EH (cell line): ENCODE measurements around the gene KDM2B.
"Not testable (repeated sequence)": the region's sequence is repeated elsewhere in the genome, so short reads cannot be mapped to it uniquely, and the experiment has no call there.

Source experiments
- DNase-seq: peaks from one replicate; pipeline ENCODE4 v3.0.0-alpha.2; 2015; ENCODE audit warnings: low read depth

KDM2B gene

DNA sequence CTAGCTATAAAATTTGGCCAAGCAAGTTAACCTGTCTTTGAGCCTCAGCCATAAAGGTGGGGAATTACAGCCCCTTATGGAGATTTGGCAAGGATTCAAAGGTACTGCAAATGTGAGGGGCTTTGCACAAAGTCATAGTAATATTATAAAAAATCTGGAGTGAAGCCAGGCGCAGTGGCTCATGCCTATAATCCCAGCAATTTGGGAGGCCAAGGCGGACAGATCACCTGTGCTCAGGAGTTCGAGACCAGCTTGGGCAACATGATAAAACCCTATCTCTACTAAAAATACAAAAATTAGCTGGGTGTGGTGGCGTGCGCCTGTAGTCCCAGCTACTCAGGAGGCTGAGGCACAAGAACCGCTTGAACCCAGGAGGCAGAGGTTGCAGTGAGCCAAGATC lies 4.1 kb upstream of the KDM2B start:
- not testable (repeated sequence) for DNase-seq

DNA sequence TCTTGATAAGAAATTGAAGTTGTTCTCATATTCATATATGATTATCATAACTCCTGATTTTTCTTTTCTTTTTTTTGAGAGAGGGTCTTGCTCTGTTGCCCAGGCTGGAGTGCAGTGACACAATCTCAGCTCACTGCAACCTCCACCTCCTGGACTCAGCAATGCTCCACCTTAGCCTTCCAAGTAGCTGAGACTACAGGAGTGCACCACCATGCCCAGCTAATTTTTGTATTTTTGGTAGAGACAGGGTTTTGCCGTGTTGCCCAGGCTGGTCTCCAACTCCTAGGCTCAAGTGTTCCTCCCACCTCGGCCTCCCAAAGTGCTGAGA lies 2.5 kb upstream of the KDM2B start:
- DNase-seq = not testable (repeated sequence)

DNA sequence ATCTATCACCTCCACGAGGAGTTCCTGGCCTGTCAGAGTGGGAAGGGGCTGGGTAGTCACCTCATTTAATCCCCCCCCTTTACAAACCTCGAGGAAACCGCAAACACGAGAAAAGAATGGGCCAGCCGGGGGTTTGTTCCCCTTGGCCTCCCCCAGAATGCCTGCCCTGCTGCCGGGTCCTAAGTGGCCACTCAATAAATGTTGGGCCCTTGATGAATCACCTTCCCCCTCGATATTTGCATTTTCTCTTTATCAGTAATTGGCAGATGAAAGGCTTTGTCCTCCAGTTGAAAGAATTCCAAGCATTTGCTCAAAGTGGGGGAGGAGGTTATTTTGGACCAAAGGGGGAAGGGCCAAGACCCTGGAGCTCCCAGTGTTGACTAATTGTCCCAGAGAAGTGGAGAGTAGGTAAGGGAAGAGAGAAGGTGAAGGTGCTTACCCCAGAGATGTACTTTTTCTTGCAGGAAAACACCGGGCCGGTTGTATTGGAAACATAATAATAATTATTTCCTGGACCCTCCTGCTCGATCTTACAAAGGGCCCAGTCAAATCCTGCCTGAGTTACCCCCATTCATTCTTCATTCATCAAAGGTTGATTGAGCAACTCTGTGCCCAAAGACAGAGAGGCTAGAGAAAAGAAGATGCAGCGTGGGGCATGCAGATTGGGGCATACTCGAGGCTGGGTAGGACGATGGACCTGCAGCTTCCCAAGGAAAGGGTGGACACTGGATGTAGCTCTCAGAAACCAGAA lies 1.9 kb upstream of the KDM2B start:
- DNase-seq = peak; percentile 49

DNA sequence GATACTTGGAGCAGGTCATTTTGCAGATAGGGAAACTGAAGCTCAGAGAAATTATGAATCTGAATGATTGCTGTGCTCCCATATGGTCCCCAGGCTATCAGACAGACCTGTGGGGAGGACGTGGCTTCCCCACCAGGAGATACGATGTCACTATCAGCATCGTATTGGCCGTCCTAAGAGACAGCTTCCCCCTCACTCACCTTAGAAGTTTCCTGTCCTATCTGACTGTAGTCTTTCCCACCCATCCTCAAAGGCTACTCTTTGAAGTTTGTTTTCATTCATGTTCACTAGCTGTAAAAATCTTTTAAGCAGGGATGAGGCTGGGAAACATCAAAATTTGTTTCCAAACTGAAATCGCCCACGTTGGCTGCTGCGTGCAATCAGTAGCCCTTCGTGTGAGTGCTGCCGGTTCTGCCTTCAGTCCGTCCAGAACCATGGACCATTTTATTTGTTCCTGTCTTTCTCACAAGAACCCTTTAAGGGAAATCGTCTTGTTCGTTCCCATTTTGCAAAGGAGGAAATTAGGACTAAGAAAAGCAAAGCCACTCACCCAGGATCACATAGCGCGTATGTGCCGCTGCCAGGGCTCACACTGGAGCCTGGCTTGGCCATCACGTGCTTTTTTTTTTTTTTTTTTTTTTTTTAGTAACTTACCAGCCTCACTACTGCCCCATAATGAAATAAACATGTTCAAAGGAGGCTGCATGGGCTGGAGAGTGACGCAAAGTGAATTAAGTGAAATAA lies 1.0 kb upstream of the KDM2B start:
- DNase-seq = peak; percentile 67

DNA sequence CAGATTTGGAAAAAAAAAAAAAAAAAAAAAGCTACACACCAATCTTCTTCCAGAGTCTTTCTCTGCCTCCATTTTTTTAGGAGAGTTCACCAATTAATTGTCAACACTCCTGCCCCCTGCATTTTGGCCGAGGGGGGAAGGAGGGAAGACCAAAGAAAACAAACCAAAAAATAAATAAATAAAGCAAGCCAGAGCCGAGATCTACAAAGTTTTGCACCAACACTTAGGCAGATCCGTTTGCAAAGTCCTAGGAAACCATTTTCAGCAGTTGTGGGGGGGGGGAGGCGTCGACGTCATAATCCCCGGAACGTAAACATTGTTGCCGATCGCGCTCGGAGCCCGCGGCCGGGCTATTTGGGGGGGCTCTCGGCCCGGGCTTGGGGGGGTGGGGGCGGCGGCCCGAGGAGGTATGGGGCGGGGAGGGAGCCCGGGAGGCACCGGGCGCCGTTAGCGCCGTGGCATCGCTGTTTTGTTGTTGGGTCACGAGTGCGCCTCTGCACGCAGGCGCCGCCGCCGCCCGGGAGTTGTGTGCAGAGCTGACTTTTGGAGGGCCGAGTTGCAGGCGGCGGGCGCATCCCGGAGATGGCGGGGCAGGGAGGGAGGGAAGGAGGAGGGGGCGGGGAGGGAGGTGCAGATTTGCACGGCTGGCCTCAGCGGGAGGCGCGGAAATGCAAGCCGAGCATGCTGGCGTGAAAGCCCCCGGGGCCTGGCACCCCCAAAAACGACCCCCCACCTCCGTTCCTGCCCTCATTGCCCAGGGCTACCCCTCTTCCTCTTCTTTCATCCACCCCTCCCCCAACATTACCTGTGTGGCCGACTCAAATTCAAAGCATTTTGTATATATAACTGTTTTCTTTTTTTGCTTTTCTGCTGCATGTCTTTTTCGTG lies 598 bp downstream of the KDM2B start:
- peak; percentile 77 for DNase-seq

DNA sequence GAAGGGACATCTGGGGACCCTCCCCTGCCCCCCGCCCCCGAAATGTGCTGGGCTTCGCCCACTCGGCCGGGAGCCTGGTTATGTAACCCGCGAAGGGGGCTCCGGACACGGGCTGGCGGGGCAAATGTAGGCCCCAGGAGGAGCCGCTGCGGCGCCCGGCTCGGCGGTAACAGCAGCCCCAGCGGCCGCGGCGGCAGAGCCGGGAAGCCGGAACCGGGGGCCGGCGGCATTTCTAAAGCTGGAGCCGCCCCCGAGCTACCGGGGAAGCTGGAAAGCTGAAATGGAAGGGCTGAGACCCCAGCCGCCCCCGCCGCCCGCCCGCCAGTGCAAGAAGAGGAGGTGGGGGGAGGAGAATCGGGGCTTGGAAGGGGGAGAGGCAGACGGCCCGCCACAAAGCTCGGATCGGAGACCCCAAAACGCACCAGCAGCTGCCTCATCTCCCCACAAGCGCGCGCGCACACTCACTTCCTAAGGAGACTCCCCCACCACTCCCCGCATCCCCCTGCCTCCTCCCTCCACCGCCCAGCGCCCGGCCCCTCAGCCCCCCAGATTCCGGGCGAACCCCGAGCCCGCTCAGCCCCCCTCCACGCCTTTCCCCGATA lies 1.5 kb downstream of the KDM2B start:
- DNase-seq = peak; percentile 35

DNA sequence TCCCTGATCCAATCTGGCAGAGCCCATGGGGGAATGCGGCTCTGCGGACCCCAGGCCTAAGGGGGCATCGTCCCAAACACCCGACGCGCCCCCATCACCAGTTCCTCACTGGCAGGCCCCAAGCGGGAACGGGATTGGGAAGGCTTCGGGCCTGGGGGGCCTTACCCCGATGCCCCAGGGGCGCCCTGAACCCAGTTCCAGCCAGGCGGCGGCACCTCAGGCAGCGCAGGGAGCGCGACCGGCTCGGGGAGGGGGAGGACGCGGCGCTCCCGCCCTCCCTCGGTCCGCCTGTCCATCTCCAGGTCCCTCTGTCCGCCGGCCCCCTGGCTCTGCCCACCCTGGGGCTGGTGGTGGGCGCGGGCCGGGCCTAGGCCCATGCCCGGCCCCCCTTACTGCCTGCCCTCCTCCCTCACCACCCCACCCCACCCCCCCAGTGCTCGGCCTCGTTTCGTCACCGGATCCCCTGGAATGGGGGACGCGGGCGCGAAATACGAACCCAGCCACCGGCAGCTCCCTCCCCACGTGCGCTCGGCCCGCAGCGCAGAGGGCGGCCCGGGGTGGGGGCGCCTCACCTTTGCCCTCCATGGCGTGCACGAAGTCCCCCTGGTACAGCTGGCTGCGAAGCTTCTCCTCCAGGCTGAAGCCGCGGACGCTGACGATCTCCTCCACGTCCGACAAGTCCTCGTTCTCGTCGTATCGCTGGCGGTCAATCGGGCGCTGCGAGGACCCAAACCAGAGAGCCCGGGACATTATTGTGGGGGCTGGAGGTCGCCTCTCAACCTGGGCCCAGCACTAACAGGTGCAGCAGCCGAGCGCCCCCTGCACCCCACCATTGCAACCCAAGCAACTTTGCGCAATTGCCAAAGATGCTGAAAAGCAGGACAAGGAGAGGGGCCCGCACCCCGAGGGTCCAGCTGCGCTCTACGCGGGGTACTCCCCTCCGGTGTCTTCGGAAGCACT lies 2.3 kb downstream of the KDM2B start:
- peak; percentile 62 for DNase-seq

DNA sequence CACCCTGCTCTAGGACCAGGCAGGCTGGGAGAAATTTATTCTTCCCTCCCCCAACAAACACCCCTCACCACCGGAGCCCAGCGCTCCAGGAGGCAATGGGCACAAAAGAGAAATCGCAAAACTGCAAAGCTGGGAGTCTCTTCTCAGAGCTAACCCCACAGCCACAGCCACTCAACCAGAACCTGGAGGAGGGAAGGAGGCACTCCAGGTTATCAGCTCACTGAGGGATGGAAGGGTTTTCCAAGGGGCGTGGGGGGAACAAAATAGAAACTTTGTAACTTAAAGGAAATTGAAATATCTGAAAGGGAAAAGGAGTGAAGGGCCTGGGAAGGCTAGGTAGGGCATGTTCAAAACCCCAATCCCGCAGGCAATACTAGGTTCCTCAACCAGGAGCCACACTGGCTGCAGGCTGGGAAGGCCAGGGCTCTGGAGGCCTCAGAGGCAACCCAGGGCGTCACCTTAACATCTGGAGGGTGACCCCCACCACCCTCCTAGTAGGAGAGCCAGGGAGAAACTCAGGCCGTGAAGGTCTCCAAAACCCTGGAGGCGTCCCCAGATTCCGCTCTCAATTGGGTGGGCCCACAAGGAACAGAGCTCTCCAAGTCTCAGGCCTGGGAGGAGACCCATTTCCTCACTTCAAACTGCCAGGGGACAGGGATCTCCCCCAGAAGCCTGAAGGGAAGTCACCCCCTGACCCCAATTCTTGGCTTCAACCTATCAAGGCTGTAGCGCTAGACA lies 3.2 kb downstream of the KDM2B start:
- no peak for DNase-seq

DNA sequence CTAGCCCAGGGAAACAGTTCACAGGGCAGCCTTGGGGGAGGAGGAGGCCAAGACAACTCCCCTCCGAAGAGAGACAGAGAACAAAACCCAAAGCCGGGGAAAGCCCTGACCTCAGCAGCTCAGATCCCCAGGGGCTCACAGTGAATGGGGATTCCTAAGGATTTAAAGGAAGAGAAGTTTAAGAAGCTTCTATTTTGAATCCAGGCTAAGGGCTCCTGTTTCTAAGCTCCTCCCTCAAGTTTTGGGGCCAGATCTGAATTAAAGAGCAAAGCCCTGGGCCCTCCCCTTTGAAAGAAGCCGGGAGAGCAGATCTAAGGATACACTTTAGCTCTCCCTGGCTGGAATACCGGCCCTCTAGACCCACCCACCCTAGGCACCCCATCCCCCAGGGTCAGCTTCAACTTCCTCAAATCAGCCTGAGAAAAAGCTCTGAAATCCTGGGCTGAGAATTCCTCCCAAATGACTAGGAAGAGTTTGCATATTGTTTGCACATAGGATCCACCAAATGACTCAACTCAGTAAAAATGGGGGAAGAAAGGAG lies 3.9 kb downstream of the KDM2B start:
- peak; percentile 99 for DNase-seq

DNA sequence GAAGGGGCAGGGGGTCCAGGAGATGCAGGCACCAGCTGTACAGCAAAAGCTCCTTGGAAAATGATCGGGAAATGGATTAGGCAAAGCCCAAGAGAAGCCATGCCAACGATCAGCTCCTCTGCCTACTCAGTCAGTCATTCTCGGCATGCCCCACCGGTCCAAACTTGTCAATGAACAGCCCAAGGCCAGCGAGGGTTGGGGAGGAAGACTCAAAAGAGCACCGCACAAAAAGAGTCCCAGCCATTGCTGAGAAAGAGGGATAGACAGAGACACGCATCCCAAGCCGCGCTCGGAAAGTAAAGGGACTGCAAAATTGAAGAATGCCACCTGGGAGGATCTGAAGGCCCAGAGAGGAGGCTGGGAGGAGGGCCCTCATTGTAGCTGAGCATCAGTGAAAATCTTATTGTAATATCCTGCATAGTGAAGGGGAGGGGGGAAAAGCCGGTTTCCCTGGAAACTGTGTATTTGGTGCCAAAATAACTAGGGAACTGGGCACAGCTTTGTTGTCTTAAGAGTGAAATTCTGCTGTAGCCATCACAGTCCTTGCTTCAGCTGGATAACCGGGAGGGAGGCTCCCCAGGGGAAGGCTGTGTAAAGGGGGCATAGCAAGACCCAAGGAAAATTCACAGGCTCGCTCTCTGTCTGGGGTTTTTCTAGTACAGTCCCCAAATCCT lies 4.7 kb downstream of the KDM2B start:
- peak; percentile 48 for DNase-seq

DNA sequence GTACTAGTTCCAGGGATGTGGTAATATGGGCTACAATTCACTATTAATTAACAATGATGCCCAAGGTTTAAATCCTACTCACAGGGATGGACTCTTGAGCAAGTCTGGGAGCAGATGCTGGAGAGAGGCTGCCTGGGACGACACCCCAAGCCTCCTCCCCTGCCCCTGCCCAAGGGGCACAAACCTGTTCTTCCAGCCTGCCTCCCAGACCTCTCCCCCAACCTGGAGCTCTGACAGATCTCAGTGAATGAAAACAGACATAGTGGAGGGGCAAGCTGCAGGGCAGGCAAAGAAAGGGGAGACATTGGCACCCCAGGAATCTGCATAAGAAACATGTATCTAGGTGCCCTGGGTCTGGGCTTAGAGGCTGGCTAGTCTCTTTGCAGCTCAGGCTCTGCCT lies 5.8 kb downstream of the KDM2B start:
- DNase-seq = no peak

DNA sequence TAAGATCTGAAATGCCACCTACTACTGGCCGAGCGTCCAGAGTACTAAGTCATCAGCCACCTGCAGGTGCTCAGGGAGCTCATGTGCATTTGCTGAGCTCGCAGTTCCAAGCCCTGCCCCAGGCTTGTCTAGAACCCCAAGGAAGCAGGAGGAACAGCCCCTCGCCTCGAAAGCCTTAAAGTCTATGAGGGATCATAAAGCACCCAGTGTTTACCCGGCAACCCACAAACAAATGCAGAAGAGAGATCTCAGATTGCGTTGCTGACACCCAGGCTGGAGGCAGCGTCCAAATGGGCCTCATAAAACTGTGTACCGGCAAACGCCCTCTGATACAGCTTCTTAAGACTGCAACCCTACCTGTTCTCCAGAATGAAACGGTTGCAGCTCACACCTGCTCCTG lies 6.8 kb downstream of the KDM2B start:
- DNase-seq = no peak

DNA sequence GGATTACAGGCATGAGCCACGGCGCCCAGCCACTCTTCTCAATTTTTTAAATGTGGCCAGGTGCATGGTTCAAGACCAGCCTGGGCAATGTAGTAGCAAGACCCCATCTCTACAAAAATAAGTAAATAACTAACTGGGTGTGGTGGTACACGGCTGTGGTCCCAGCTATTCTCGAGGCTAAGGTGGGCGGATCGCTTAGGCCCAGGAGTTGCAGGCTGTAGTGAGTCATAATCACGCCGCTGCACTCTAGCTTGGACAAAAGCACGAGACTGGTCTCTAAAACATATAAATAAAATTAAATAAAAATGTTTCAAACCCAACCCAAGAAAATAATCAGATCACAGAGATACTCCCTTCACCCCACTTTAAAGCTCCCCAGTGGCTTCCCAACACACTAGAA lies 8.9 kb downstream of the KDM2B start:
- no peak for DNase-seq

DNA sequence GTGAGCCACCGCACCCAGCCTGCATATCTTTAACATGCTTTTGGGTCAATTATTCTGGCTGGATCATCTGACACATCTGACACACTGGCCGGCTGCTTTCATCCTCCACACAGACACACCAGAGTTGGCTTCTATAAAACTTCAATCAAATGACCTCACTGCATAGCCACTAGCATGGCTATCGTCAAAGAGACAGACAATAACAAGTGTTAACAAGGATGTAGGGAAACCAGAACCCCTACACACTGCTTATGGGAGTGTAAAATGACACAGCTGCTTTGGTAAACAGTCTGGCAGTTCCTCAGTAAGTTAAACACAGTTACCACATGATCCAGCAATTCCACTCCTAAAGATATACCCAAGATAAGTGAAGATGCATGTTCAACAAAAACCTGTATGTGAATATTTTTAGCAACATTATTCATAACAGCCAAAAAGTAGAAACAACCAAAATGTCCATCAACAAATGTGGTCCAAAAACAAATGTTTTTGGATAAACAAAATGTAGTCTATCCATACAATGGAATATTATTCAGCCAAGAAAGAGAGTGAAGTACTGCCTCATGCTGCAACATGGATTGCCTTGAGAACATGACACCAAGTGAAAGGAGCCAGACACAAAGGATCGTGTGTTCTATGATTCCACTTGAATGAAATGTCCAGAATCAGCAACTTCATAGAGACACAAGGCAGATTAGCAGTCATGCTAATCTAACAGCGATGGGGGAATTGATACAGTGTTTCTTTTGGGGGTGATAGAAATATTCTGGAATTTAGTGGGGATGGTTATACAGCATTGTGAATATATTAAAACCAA lies 10.1 kb downstream of the KDM2B start:
- peak; percentile 11 for DNase-seq

DNA sequence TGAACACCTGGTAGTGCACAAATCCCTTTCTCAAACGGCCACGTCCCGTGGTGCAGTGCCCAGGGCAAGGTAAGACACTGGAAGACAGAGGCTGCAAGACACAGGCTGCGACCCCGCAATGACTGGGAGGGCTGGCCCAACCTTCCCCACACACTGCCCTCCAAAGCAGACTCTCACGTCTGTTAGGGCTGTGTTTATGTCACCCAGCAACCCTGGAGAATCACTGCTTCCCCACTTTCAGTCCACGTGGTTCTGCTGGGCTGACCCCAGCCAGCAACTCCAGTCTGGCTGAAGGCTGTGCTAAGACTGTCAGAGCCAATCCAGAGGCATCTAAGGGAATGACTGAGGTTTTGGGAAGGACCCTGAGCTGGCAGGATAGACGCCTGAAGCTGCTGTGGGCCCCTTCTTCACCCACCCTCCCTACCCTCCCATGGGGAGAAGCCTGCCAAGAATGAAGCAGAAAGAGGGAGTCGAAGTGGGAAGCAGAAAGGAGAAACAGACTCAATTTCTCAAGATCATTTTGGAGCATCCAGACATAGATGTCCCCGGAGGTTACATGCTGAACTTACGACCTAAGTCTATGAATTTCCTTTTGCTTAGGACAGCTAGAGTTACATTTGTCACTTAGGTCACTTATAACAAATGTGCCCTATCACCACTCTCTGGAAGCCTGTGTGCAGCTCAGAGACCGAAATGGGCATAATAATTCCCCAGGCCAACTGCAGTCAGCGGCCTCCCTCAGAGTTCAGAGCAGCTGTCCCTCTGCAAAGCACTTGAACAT lies 11.7 kb downstream of the KDM2B start:
- peak; percentile 45 for DNase-seq

DNA sequence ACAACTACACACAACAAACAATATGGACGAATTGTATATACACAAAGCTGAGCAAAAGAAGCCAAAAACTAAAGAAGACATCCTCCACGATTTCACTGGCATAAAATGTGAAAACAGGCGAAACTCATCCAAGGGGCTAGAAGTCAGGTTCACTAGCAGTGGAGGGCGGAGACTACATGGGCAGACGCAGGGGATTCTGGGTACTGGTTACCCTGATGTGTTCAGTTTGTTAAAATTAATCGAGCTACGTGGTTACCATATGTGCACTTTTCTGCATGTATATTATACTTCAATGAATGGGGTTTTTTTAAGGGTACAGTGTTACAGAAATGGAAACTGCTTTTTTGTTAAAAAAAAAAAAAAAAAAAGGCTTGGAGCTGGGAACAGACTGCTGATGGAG lies 12.3 kb downstream of the KDM2B start:
- no peak for DNase-seq

DNA sequence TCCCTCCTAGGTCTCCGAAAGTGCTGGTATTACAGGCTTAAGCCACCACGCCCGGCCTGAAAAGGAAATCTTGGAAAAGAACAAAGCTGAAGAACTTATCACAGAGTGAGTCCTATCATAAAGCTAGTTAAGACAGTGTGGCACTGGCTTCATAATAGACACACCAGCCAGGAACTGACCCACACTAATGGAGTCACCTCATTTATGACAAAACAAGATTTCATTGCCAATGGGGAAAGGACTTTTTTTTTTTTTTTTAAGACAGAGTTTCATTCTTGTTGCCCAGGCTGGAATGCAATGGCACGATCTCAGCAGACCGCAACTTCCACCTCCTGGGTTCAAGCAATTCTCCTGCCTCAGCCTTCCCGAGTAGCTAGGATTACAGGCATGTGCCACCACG lies 15.7 kb downstream of the KDM2B start:
- no peak for DNase-seq

DNA sequence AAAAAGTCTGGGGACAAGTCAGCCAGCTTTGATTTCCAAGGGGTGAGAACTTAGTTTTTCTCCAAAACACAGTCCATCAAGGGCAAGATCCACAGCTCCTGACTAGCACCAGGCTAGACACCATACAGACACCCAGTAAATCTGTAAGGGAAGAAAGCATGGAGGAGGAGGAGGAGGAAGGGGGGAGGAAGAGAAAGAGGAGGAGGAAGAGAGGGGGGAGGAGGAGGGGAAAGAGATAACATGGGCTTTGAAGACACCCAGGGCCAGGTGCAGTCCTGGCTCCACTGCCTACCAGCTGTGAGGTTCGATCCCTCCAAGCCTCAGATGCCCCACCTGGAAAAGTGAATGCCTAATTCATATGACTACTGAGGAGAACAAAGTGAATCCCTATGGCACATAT lies 18.3 kb downstream of the KDM2B start:
- DNase-seq = no peak
